PC-3 (cell line): ENCODE measurements around the gene LRRC45. TPM values are rescaled to one million over a fixed set of nuclear protein-coding genes. Genes with fewer than 3 reads are reported as not detected.

Experiments used
- ATAC-seq: fragments of 200-7000 bp; cut with Tn5 transposase; 2 replicates; pipeline ENCODE4 v1.9.1; 2020; ENCODE audit warnings: mild to moderate bottlenecking, moderate library complexity
- BruUV-seq: library from RNA; stranded (reverse); fragments of 400-500 nt; replicated peaks from 2 replicates; lab custom pipeline; 2021; lab: Mats Ljungman, UMichigan
- CTCF ChIA-PET: fragments of 300-600 bp; sonication (Branson Sonifier 250); formaldehyde crosslinking; loops from one replicate; lab custom pipeline; 2022; ENCODE audit warnings: antibody characterized with exemption; lab: Charles Lee
- POLR2A ChIA-PET: fragments of 300-600 bp; sonication (Branson Sonifier 250); formaldehyde crosslinking; loops from one replicate; lab custom pipeline; 2022; ENCODE audit warnings: antibody characterized with exemption; ENCODE audit not compliant: unreplicated experiment; lab: Charles Lee
- DNase-seq: peaks from one replicate; pipeline ENCODE4 v3.0.0-alpha.2; 2015
- H2AFZ ChIP-seq: fragments of 300-600 bp; sonication (generic); 2 replicates; pipeline ENCODE4 v1.6.0; 2016; ENCODE audit warnings: antibody characterized with exemption, low read length
- H3F3A ChIP-seq: fragments of 300-600 bp; sonication (generic); one replicate; pipeline ENCODE4 v1.6.0; 2017; ENCODE audit warnings: antibody characterized with exemption, low read length, control low read depth, mild to moderate bottlenecking; ENCODE audit not compliant: unreplicated experiment
- H3K27ac ChIP-seq: fragments of 300-600 bp; sonication (generic); 2 replicates; pipeline ENCODE4 v1.5.1; 2016; ENCODE audit warnings: mild to moderate bottlenecking, low read length
- H3K27me3 ChIP-seq: fragments of 300-600 bp; sonication (generic); 2 replicates; pipeline ENCODE4 v1.6.1; 2016; ENCODE audit warnings: low read length, mixed read lengths
- H3K36me3 ChIP-seq: fragments of 300-600 bp; sonication (generic); 2 replicates; pipeline ENCODE4 v1.6.1; 2016; ENCODE audit warnings: low read depth, mixed run types, low read length, mixed read lengths
- H3K4me1 ChIP-seq: fragments of 300-600 bp; sonication (generic); 2 replicates; pipeline ENCODE4 v1.5.1; 2016; ENCODE audit warnings: low read length; ENCODE audit not compliant: insufficient read depth
- H3K4me2 ChIP-seq: fragments of 300-600 bp; sonication (generic); 2 replicates; pipeline ENCODE4 v1.6.0; 2016; ENCODE audit warnings: low read length
- H3K4me3 ChIP-seq: fragments of 300-600 bp; sonication (generic); 2 replicates; pipeline ENCODE4 v1.5.1; 2016; ENCODE audit warnings: mild to moderate bottlenecking, low read length, mixed read lengths
- H3K79me2 ChIP-seq: fragments of 300-600 bp; sonication (generic); 2 replicates; pipeline ENCODE4 v1.6.1; 2017; ENCODE audit warnings: low read length, mixed read lengths
- H3K9ac ChIP-seq: fragments of 300-600 bp; sonication (generic); 2 replicates; pipeline ENCODE4 v1.6.0; 2016; ENCODE audit warnings: mild to moderate bottlenecking, low read length
- H3K9me2 ChIP-seq: fragments of 300-600 bp; sonication (generic); replicated peaks from 2 replicates; pipeline ENCODE4 v1.6.1; 2016; ENCODE audit warnings: mixed run types, low read length, mixed read lengths
- H3K9me3 ChIP-seq: fragments of 300-600 bp; sonication (generic); 2 replicates; pipeline ENCODE4 v1.6.1; 2016; ENCODE audit warnings: low read length, mixed read lengths
- H4K20me1 ChIP-seq: fragments of 300-600 bp; sonication (generic); 2 replicates; pipeline ENCODE4 v1.6.1; 2016; ENCODE audit warnings: low read length, mixed read lengths
- CTCF ChIP-seq: fragments of 300-600 bp; sonication (generic); conservative IDR thresholded peaks from 2 replicates; pipeline ENCODE4 v1.5.1; 2017; ENCODE audit warnings: antibody characterized with exemption, low read depth, mild to moderate bottlenecking, low read length
- EZH2 ChIP-seq: fragments of 300-600 bp; sonication (generic); IDR thresholded peaks from one replicate; pipeline ENCODE4 v1.6.1; 2017; ENCODE audit warnings: antibody characterized with exemption, mild to moderate bottlenecking, low read length; ENCODE audit not compliant: unreplicated experiment
- EZH2phosphoT487 ChIP-seq: fragments of 300-600 bp; sonication (generic); IDR thresholded peaks from 2 replicates; pipeline ENCODE4 v1.6.1; 2018; ENCODE audit warnings: mild to moderate bottlenecking, antibody characterized with exemption, low read length, borderline replicate concordance
- intact Hi-C: fragments of 100-400 bp; cut with micrococcal nuclease; formaldehyde crosslinking; loops from 2 replicates; pipeline ENCODE4 v1.9.0; 2023
- total RNA-seq: library from RNA; depleted of rRNA; stranded (reverse); fragments of >200 nt; gene quantifications from 2 replicates; pipeline ENCODE4 v1.2.3, GENCODE V29; 2014

The LRRC45 gene
- total RNA-seq, 1 experiment from 2014 or later: 71.5 TPM

- Histone ChIP-seq H3K79me2 (no peaks in the 10 kb centered on the region), H3K4me2 (no peak overlapping the region), H3K9ac (no peak overlapping the region), H3K4me1 (no peaks in the 10 kb centered on the region), H4K20me1 (no peaks in the 10 kb centered on the region), H3K4me3 (no peak overlapping the region), H3K9me3 (no peaks in the 10 kb centered on the region), H3K9me2 (no peaks in the 10 kb centered on the region), H3K27me3 (no peaks in the 10 kb centered on the region), H3K36me3 (no peaks in the 10 kb centered on the region), H2AFZ (no peak overlapping the region), H3F3A (no peaks in the 10 kb centered on the region), H3K27ac (no peak overlapping the region)
- ChIA-PET POLR2A (no interaction called here), CTCF (interaction anchor here (0.6 kb wide), 1 partner anchor 25 kb away, joined by 3 read pairs; no protein-coding TSS in a partner anchor)
- ATAC-seq (no peak), DNase-seq (no peak)
- TF ChIP-seq CTCF (no peak), EZH2phosphoT487 (no peak), EZH2 (no peak)
- intact Hi-C loops: no loop called here
- no TSS peak for BruUV-seq
Measured at GRCh38 chr17:81984773-81985410, 38.2 kb upstream of the LRRC45 start.

GRCh38 chr17:81986606-81987005 lies 36.5 kb upstream of the LRRC45 start:
- no peaks in the 10 kb centered on the region for H4K20me1 ChIP-seq
- intact Hi-C loops: no loop called here
- H3K4me1 ChIP-seq: peaks cover 6% of the 10 kb centered on the region; the same call in 1 of the 2 replicates
- ATAC-seq (no peak), DNase-seq (no peak)
- POLR2A ChIA-PET: no interaction called here
- H3K4me2 ChIP-seq: no peak overlapping the region
- no peaks in the 10 kb centered on the region for H3K36me3 ChIP-seq
- CTCF ChIA-PET: no interaction called here
- no peaks in the 10 kb centered on the region for H3K79me2 ChIP-seq
- H3K27ac ChIP-seq: no peak overlapping the region
- no peaks in the 10 kb centered on the region for H3K27me3 ChIP-seq
- H3K4me3 ChIP-seq: no peak overlapping the region
- no peak overlapping the region for H3K9ac ChIP-seq
- H3F3A ChIP-seq: no peaks in the 10 kb centered on the region
- H3K9me2 ChIP-seq: no peaks in the 10 kb centered on the region
- no peak for TF ChIP-seq EZH2
- TF ChIP-seq CTCF: no peak
- TF ChIP-seq EZH2phosphoT487: no peak
- no TSS peak for BruUV-seq
- H2AFZ ChIP-seq: no peak overlapping the region
- no peaks in the 10 kb centered on the region for H3K9me3 ChIP-seq

GRCh38 chr17:81987161-81987770 lies 35.8 kb upstream of the LRRC45 start:
- Histone ChIP-seq H2AFZ (no peak overlapping the region), H3K9me2 (no peaks in the 10 kb centered on the region), H3K9ac (no peak overlapping the region), H3K9me3 (no peaks in the 10 kb centered on the region), H3K4me1 (peaks cover 13% of the 10 kb centered on the region), H3K27me3 (no peaks in the 10 kb centered on the region), H3F3A (no peaks in the 10 kb centered on the region), H4K20me1 (no peaks in the 10 kb centered on the region), H3K27ac (no peak overlapping the region), H3K36me3 (no peaks in the 10 kb centered on the region), H3K4me2 (no peak overlapping the region), H3K4me3 (no peak overlapping the region), H3K79me2 (no peaks in the 10 kb centered on the region)
- BruUV-seq: no TSS peak
- no peak for DNase-seq
- ATAC-seq: no peak
- ChIA-PET POLR2A (no interaction called here), CTCF (no interaction called here)
- intact Hi-C loops: no loop called here
- no peak for TF ChIP-seq EZH2
